GM23338 (cell line): ENCODE results near the gene OR13A1. TPM values are rescaled to one million over a fixed set of nuclear protein-coding genes. Genes with fewer than 3 reads are reported as not detected.

Experiments used
- ATAC-seq: fragments of 200-7000 bp; cut with Tn5 transposase; 3 replicates; pipeline ENCODE4 v1.9.1; 2020
- DNase-seq: peaks from one replicate; pipeline ENCODE4 v3.0.0-alpha.2; 2015; ENCODE audit warnings: low spot score
- H2AFZ ChIP-seq: fragments of 200-600 bp; sonication (generic); 2 replicates; pipeline ENCODE4 v1.8.0; 2016; ENCODE audit warnings: antibody characterized with exemption, mild to moderate bottlenecking, moderate library complexity
- H3F3A ChIP-seq: fragments of 200-600 bp; sonication (generic); replicated peaks from 2 replicates; pipeline ENCODE4 v1.8.0; 2017; ENCODE audit warnings: antibody characterized with exemption, mixed run types, low read depth
- H3K27ac ChIP-seq: fragments of 200-600 bp; sonication (generic); 2 replicates; pipeline ENCODE4 v1.6.1; 2016; ENCODE audit warnings: low read depth
- H3K27me3 ChIP-seq: fragments of 200-600 bp; sonication (generic); 2 replicates; pipeline ENCODE4 v1.8.0; 2016; ENCODE audit warnings: mild to moderate bottlenecking, mixed run types, moderate library complexity; ENCODE audit not compliant: insufficient read depth
- H3K36me3 ChIP-seq: fragments of 200-600 bp; sonication (generic); 2 replicates; pipeline ENCODE4 v1.8.0; 2016; ENCODE audit warnings: mild to moderate bottlenecking; ENCODE audit not compliant: insufficient read depth
- H3K4me1 ChIP-seq: fragments of 200-600 bp; sonication (generic); 2 replicates; pipeline ENCODE4 v1.8.0; 2016; ENCODE audit warnings: mild to moderate bottlenecking, moderate library complexity; ENCODE audit not compliant: insufficient read depth
- H3K4me2 ChIP-seq: fragments of 200-600 bp; sonication (generic); 2 replicates; pipeline ENCODE4 v1.7.1; 2017; ENCODE audit warnings: mixed run types
- H3K4me3 ChIP-seq: fragments of 200-600 bp; sonication (generic); 2 replicates; pipeline ENCODE4 v1.6.1; 2016; ENCODE audit warnings: mixed run types
- H3K79me2 ChIP-seq: fragments of 200-600 bp; sonication (generic); replicated peaks from 2 replicates; pipeline ENCODE4 v1.8.0; 2017; ENCODE audit warnings: mild to moderate bottlenecking; ENCODE audit not compliant: insufficient read depth
- H3K9me2 ChIP-seq: fragments of 200-600 bp; sonication (generic); 2 replicates; pipeline ENCODE4 v1.8.0; 2017; ENCODE audit not compliant: insufficient read depth
- H4K20me1 ChIP-seq: fragments of 200-600 bp; sonication (generic); replicated peaks from 2 replicates; pipeline ENCODE4 v1.8.0; 2017; ENCODE audit warnings: mild to moderate bottlenecking; ENCODE audit not compliant: insufficient read depth
- H3K27ac Mint-ChIP-seq: 2 replicates; pipeline ENCODE4 v1.8.0; 2020; ENCODE audit warnings: inconsistent platforms, mild to moderate bottlenecking, moderate library complexity, mixed read lengths
- H3K27me3 Mint-ChIP-seq: 3 replicates; pipeline ENCODE4 v1.8.0; 2022; ENCODE audit warnings: low read depth, mild to moderate bottlenecking, moderate library complexity, mixed read lengths, inconsistent platforms; ENCODE audit not compliant: insufficient read depth, poor library complexity
- H3K36me3 Mint-ChIP-seq: 3 replicates; pipeline ENCODE4 v1.8.0; 2021; ENCODE audit warnings: low read depth, mild to moderate bottlenecking, inconsistent platforms, moderate library complexity, mixed read lengths
- H3K4me1 Mint-ChIP-seq: 3 replicates; pipeline ENCODE4 v1.8.0; 2020; ENCODE audit warnings: mild to moderate bottlenecking, inconsistent platforms, mixed read lengths
- H3K4me3 Mint-ChIP-seq: 3 replicates; pipeline ENCODE4 v1.8.0; 2021; ENCODE audit warnings: moderate library complexity, mild to moderate bottlenecking, inconsistent platforms, mixed read lengths
- H3K9me3 Mint-ChIP-seq: 3 replicates; pipeline ENCODE4 v1.8.0; 2020; ENCODE audit warnings: moderate library complexity, mild to moderate bottlenecking, inconsistent platforms, mixed read lengths
- CREB1 ChIP-seq: fragments of 250-450 bp; sonication (Bioruptor Pico); IDR thresholded peaks from 2 replicates; pipeline ENCODE4 v1.5.0; 2020; ENCODE audit warnings: low read depth, mild to moderate bottlenecking, moderate library complexity
- CTCF ChIP-seq, 2 experiments: fragments of 200-600 bp in 1 of 2; sonication (generic) in 1 of 2; conservative IDR thresholded peaks; 2 replicates each; pipeline versions ENCODE4 v1.5.1 to v1.6.1; 2016 to 2017; ENCODE audit warnings: antibody characterized with exemption in 2 of 2, low read depth in 2 of 2, mild to moderate bottlenecking in 2 of 2, moderate library complexity in 1 of 2
- EZH2 ChIP-seq: fragments of 200-600 bp; sonication (generic); IDR thresholded peaks from one replicate; pipeline ENCODE4 v1.8.0; 2017; ENCODE audit warnings: antibody characterized with exemption, mild to moderate bottlenecking, low read depth; ENCODE audit not compliant: unreplicated experiment
- JUNB ChIP-seq: IDR thresholded peaks from one replicate; pipeline ENCODE4 v1.6.1; 2016; ENCODE audit warnings: antibody characterized with exemption; ENCODE audit not compliant: unreplicated experiment
- NANOG ChIP-seq: IDR thresholded peaks from 2 replicates; pipeline ENCODE4 v1.6.1; 2016; ENCODE audit warnings: antibody characterized with exemption, borderline replicate concordance
- POLR2AphosphoS5 ChIP-seq: IDR thresholded peaks from 2 replicates; pipeline ENCODE4 v1.6.1; 2016; ENCODE audit warnings: antibody characterized with exemption, low read depth
- REST ChIP-seq: IDR thresholded peaks from one replicate; pipeline ENCODE4 v1.6.1; 2018; ENCODE audit warnings: antibody characterized with exemption; ENCODE audit not compliant: unreplicated experiment
- STAT1 ChIP-seq: IDR thresholded peaks from one replicate; pipeline ENCODE4 v1.6.1; 2016; ENCODE audit warnings: antibody characterized with exemption; ENCODE audit not compliant: unreplicated experiment
- ZNF114 ChIP-seq: fragments of 250-450 bp; sonication (Bioruptor Pico); IDR thresholded peaks from 2 replicates; pipeline ENCODE4 v1.5.0; 2020; ENCODE audit warnings: mild to moderate bottlenecking, moderate library complexity
- ZNF331 ChIP-seq: fragments of 250-450 bp; sonication (Bioruptor Pico); IDR thresholded peaks from 2 replicates; pipeline ENCODE4 v1.5.0; 2020; ENCODE audit warnings: low read depth, mild to moderate bottlenecking, moderate library complexity
- ZNF462 ChIP-seq: fragments of 250-450 bp; sonication (Bioruptor Pico); IDR thresholded peaks from 2 replicates; pipeline ENCODE4 v1.5.0; 2020; ENCODE audit warnings: mild to moderate bottlenecking, moderate library complexity
- polyA plus RNA-seq: library from polyadenylated mRNA; unstranded; fragments of >200 nt; fragmentation: Nextera tagmentation; extraction: Ambion mirVana; gene quantifications from 2 replicates; pipeline ENCODE4 v1.2.1, GENCODE V29; 2016
- total RNA-seq: library from RNA; depleted of rRNA; stranded (reverse); fragments of >200 nt; shearing (Covaris generic); gene quantifications from 2 replicates; pipeline ENCODE4 v1.2.3, GENCODE V29; 2014
- TF ChIP-seq, protein P1 (sequence below): IDR thresholded peaks from 2 replicates; pipeline ENCODE4 v1.6.1; 2016; ENCODE audit warnings: antibody characterized with exemption

Gene OR13A1
- total and polyA plus RNA-seq, 2 experiments from 2014 or later = 0.21 TPM; not detected in 1

DNA sequence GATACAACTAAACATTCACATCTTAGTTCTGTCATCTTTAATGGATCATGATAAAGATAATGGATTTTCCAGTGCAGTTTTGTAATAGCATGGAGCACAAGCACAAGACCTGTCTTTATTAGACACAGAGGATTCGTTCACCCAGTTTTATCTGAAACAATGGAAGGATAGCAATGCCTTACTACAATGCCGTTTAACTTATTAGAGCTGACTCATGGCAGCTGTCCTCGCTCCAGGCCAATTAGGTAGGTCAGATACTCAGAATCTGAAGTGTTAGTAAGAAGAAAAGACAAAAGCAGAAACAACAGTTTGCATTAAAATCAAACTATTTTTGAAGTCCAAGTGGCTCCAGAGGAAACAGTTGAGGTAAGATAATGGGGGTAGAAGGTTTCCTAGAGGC is 12.8 kb downstream of the OR13A1 start:
- ATAC-seq (no peak), DNase-seq (no peak)
- Mint-ChIP-seq H3K27ac (no peak overlapping the region), H3K4me3 (no peak overlapping the region), H3K27me3 (no peaks in the 10 kb centered on the region), H3K9me3 (no peaks in the 10 kb centered on the region), H3K36me3 (no peaks in the 10 kb centered on the region), H3K4me1 (peaks cover 11% of the 10 kb centered on the region)
- H3F3A ChIP-seq = no peaks in the 10 kb centered on the region
- no peaks in the 10 kb centered on the region for H3K27me3 ChIP-seq
- H3K79me2 ChIP-seq = no peaks in the 10 kb centered on the region
- no peak overlapping the region for H2AFZ ChIP-seq
- no peaks in the 10 kb centered on the region for H4K20me1 ChIP-seq
- no peaks in the 10 kb centered on the region for H3K36me3 ChIP-seq
- no peak for TF ChIP-seq CREB1 (CRISPR knock-in tag)
- no peak for TF ChIP-seq NANOG
- no peak for TF ChIP-seq EZH2
- no peak for TF ChIP-seq CTCF (conservative IDR thresholded peaks at IDR 0.05; ENCODE audit: low read depth in 2 of 2)
- TF ChIP-seq, protein P1, sequence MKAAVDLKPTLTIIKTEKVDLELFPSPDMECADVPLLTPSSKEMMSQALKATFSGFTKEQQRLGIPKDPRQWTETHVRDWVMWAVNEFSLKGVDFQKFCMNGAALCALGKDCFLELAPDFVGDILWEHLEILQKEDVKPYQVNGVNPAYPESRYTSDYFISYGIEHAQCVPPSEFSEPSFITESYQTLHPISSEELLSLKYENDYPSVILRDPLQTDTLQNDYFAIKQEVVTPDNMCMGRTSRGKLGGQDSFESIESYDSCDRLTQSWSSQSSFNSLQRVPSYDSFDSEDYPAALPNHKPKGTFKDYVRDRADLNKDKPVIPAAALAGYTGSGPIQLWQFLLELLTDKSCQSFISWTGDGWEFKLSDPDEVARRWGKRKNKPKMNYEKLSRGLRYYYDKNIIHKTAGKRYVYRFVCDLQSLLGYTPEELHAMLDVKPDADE = no peak
- no peak for TF ChIP-seq POLR2AphosphoS5
- no peak for TF ChIP-seq REST
- no peak for TF ChIP-seq ZNF331 (CRISPR knock-in tag)
- no peak for TF ChIP-seq STAT1
- TF ChIP-seq ZNF462 (CRISPR knock-in tag) = no peak
- TF ChIP-seq JUNB = no peak
- TF ChIP-seq ZNF114 (CRISPR knock-in tag) = no peak
- H3K27ac ChIP-seq = no peak overlapping the region
- H3K9me2 ChIP-seq = peaks cover 8% of the 10 kb centered on the region; the same call in 1 of the 2 replicates
- peaks cover 7% of the 10 kb centered on the region; the same call in 1 of the 2 replicates for H3K4me1 ChIP-seq
- H3K4me3 ChIP-seq = no peak overlapping the region
- H3K4me2 ChIP-seq = no peak overlapping the region
